Activated naive CD4-positive, alpha-beta T cell treated with anti-CD3 and anti-CD28 coated beads for 36 hours (primary cell): ENCODE results near the gene PREP. TPM values are rescaled to one million over a fixed set of nuclear protein-coding genes. Genes with fewer than 3 reads are reported as not detected.

Experiments
- CTCF ChIA-PET: fragments of 350-600 bp; sonication (Branson Sonifier 250); formaldehyde crosslinking; loops from one replicate; lab custom pipeline; 2021; ENCODE audit warnings: antibody characterized with exemption; lab: Charles Lee
- DNase-seq: peaks from one replicate; pipeline ENCODE4 v3.0.0-alpha.2; 2020
- H3K27ac Mint-ChIP-seq: one replicate; pipeline ENCODE4 v1.8.0; 2021; ENCODE audit warnings: mild to moderate bottlenecking, mixed read lengths
- H3K27me3 Mint-ChIP-seq: one replicate; pipeline ENCODE4 v1.8.0; 2021; ENCODE audit warnings: low read depth, mixed read lengths
- H3K36me3 Mint-ChIP-seq: one replicate; pipeline ENCODE4 v1.8.0; 2021; ENCODE audit warnings: low read depth, mixed read lengths
- H3K4me1 Mint-ChIP-seq: one replicate; pipeline ENCODE4 v1.8.0; 2021; ENCODE audit warnings: low read depth, mixed read lengths
- H3K4me3 Mint-ChIP-seq: one replicate; pipeline ENCODE4 v1.8.0; 2021; ENCODE audit warnings: mild to moderate bottlenecking, moderate library complexity, mixed read lengths
- H3K9me3 Mint-ChIP-seq: one replicate; pipeline ENCODE4 v1.8.0; 2021; ENCODE audit warnings: mixed read lengths
- intact Hi-C: fragments of 100-400 bp; cut with micrococcal nuclease; formaldehyde crosslinking; loops from one replicate; pipeline ENCODE4 v1.15.1; 2023
- total RNA-seq, 2 experiments: library from RNA; stranded (reverse); gene quantifications; one replicate each; pipeline ENCODE4 v1.2.3, GENCODE V29; 2021

Gene PREP
- total RNA-seq, 2 experiments from 2014 or later, result 32.6 to 33.9 TPM

- no peak for DNase-seq
- no peak overlapping the region for H3K4me3 Mint-ChIP-seq
- no peaks in the 10 kb centered on the region for H3K9me3 Mint-ChIP-seq
- CTCF ChIA-PET, result interaction anchor here (0.7 kb wide), 1 partner anchor 79 kb away, joined by 6 read pairs; no protein-coding TSS in a partner anchor
- intact Hi-C loops, result no loop called here
- peaks cover 2% of the 10 kb centered on the region for H3K4me1 Mint-ChIP-seq
- peaks cover 38% of the 10 kb centered on the region for H3K36me3 Mint-ChIP-seq
- no peaks in the 10 kb centered on the region for H3K27me3 Mint-ChIP-seq
- H3K27ac Mint-ChIP-seq, result no peak overlapping the region
Observed at GRCh38 chr6:105301072-105301503, 101.8 kb downstream of the PREP start.

GRCh38 chr6:105300090-105300489 lies 102.8 kb downstream of the PREP start:
- intact Hi-C loops, result no loop called here
- peaks cover 38% of the 10 kb centered on the region for H3K36me3 Mint-ChIP-seq
- CTCF ChIA-PET, result interaction anchor here (0.5 to 0.6 kb wide), 2 partner anchors 44 to 101 kb away, joined by 3 read pairs; no protein-coding TSS in a partner anchor

GRCh38 chr6:105294129-105294528 lies 108.8 kb downstream of the PREP start:
- Mint-ChIP-seq H3K4me1 (peaks cover 12% of the 10 kb centered on the region), H3K27me3 (no peaks in the 10 kb centered on the region), H3K27ac (no peak overlapping the region), H3K36me3 (peaks cover 27% of the 10 kb centered on the region), H3K9me3 (no peaks in the 10 kb centered on the region), H3K4me3 (no peak overlapping the region)
- CTCF ChIA-PET, result no interaction called here
- no peak for DNase-seq
- intact Hi-C loops, result no loop called here

More at GRCh38 chr6:105300090-105300489, 102.8 kb downstream of the PREP start:
- H3K27ac Mint-ChIP-seq, result no peak overlapping the region
- H3K4me1 Mint-ChIP-seq, result peaks cover 2% of the 10 kb centered on the region
- DNase-seq, result no peak
- no peaks in the 10 kb centered on the region for H3K27me3 Mint-ChIP-seq
- H3K9me3 Mint-ChIP-seq, result no peaks in the 10 kb centered on the region
- H3K4me3 Mint-ChIP-seq, result no peak overlapping the region

- no peaks in the 10 kb centered on the region for H3K9me3 Mint-ChIP-seq
- peaks cover 34% of the 10 kb centered on the region for H3K36me3 Mint-ChIP-seq
- intact Hi-C loops, result no loop called here
- no peak overlapping the region for H3K27ac Mint-ChIP-seq
- H3K4me1 Mint-ChIP-seq, result peaks cover 12% of the 10 kb centered on the region
- H3K4me3 Mint-ChIP-seq, result no peak overlapping the region
- no peak for DNase-seq
- CTCF ChIA-PET, result interaction anchor here (1.5 kb wide), 1 partner anchor 9 kb away, joined by 6 read pairs; no protein-coding TSS in a partner anchor
- H3K27me3 Mint-ChIP-seq, result no peaks in the 10 kb centered on the region
Observed at GRCh38 chr6:105292689-105293339, 110.1 kb downstream of the PREP start.

GRCh38 chr6:105291525-105291924 lies 111.4 kb downstream of the PREP start:
- Mint-ChIP-seq H3K27me3 (no peaks in the 10 kb centered on the region), H3K36me3 (peaks cover 32% of the 10 kb centered on the region), H3K4me3 (no peak overlapping the region), H3K4me1 (peaks cover 10% of the 10 kb centered on the region), H3K9me3 (no peaks in the 10 kb centered on the region), H3K27ac (no peak overlapping the region)
- DNase-seq, result no peak
- intact Hi-C loops, result no loop called here
- CTCF ChIA-PET, result no interaction called here

GRCh38 chr6:105282631-105283585 lies 120.0 kb downstream of the PREP start:
- no peak for DNase-seq
- Mint-ChIP-seq H3K4me1 (no peaks in the 10 kb centered on the region), H3K27me3 (no peaks in the 10 kb centered on the region), H3K27ac (no peak overlapping the region), H3K9me3 (no peaks in the 10 kb centered on the region), H3K36me3 (peaks cover 53% of the 10 kb centered on the region), H3K4me3 (no peak overlapping the region)
- CTCF ChIA-PET, result no interaction called here
- intact Hi-C loops, result no loop called here

- no peak overlapping the region for H3K27ac Mint-ChIP-seq
- no peak overlapping the region for H3K4me3 Mint-ChIP-seq
- H3K9me3 Mint-ChIP-seq, result no peaks in the 10 kb centered on the region
- no peaks in the 10 kb centered on the region for H3K4me1 Mint-ChIP-seq
- H3K27me3 Mint-ChIP-seq, result no peaks in the 10 kb centered on the region
- H3K36me3 Mint-ChIP-seq, result peaks cover 57% of the 10 kb centered on the region
- CTCF ChIA-PET, result no interaction called here
- no peak for DNase-seq
- intact Hi-C loops, result no loop called here
Observed at GRCh38 chr6:105280033-105280432, 122.8 kb downstream of the PREP start.

- H3K27ac Mint-ChIP-seq, result no peak overlapping the region
- no peak for DNase-seq
- no peaks in the 10 kb centered on the region for H3K9me3 Mint-ChIP-seq
- CTCF ChIA-PET, result no interaction called here
- H3K4me3 Mint-ChIP-seq, result no peak overlapping the region
- peaks cover 52% of the 10 kb centered on the region for H3K36me3 Mint-ChIP-seq
- no peaks in the 10 kb centered on the region for H3K4me1 Mint-ChIP-seq
- H3K27me3 Mint-ChIP-seq, result no peaks in the 10 kb centered on the region
- intact Hi-C loops, result no loop called here
Observed at GRCh38 chr6:105279463-105279862, 123.4 kb downstream of the PREP start.

- Mint-ChIP-seq H3K4me3 (no peak overlapping the region), H3K9me3 (no peaks in the 10 kb centered on the region), H3K4me1 (no peaks in the 10 kb centered on the region), H3K27me3 (no peaks in the 10 kb centered on the region), H3K27ac (no peak overlapping the region), H3K36me3 (peaks cover 47% of the 10 kb centered on the region)
- no peak for DNase-seq
- intact Hi-C loops, result no loop called here
- CTCF ChIA-PET, result no interaction called here
Observed at GRCh38 chr6:105278813-105279212, 124.1 kb downstream of the PREP start.

- no peaks in the 10 kb centered on the region for H3K4me1 Mint-ChIP-seq
- H3K36me3 Mint-ChIP-seq, result peaks cover 47% of the 10 kb centered on the region
- no peaks in the 10 kb centered on the region for H3K9me3 Mint-ChIP-seq
Observed at GRCh38 chr6:105278035-105278434, 124.8 kb downstream of the PREP start.

GRCh38 chr6:105276374-105276773 lies 126.5 kb downstream of the PREP start:
- no peaks in the 10 kb centered on the region for H3K27me3 Mint-ChIP-seq
- H3K9me3 Mint-ChIP-seq, result no peaks in the 10 kb centered on the region
- H3K27ac Mint-ChIP-seq, result no peak overlapping the region
- DNase-seq, result no peak
- H3K4me3 Mint-ChIP-seq, result no peak overlapping the region
- CTCF ChIA-PET, result interaction anchor here (1.0 kb wide), 1 partner anchor 189 kb away, joined by 5 read pairs; no protein-coding TSS in a partner anchor
- intact Hi-C loops, result no loop called here
- no peaks in the 10 kb centered on the region for H3K4me1 Mint-ChIP-seq
- H3K36me3 Mint-ChIP-seq, result peaks cover 38% of the 10 kb centered on the region

More at GRCh38 chr6:105278035-105278434, 124.8 kb downstream of the PREP start:
- Mint-ChIP-seq H3K27me3 (no peaks in the 10 kb centered on the region), H3K4me3 (no peak overlapping the region), H3K27ac (no peak overlapping the region)
- no peak for DNase-seq
- CTCF ChIA-PET, result no interaction called here
- intact Hi-C loops, result no loop called here

GRCh38 chr6:105275542-105275941 lies 127.3 kb downstream of the PREP start:
- H3K9me3 Mint-ChIP-seq, result no peaks in the 10 kb centered on the region
- H3K27me3 Mint-ChIP-seq, result no peaks in the 10 kb centered on the region
- no peaks in the 10 kb centered on the region for H3K4me1 Mint-ChIP-seq
- DNase-seq, result no peak
- no peak overlapping the region for H3K27ac Mint-ChIP-seq
- intact Hi-C loops, result no loop called here
- no peak overlapping the region for H3K4me3 Mint-ChIP-seq
- peaks cover 36% of the 10 kb centered on the region for H3K36me3 Mint-ChIP-seq
- CTCF ChIA-PET, result no interaction called here
